T-cell (primary cell): ENCODE results near the gene CNPY3. TPM values are rescaled to one million over a fixed set of nuclear protein-coding genes. Genes with fewer than 3 reads are reported as not detected.
A peak's percentile ranks its signal among the peaks of the same experiment; 100 is the strongest.
"Not testable (repeated sequence)": the region's sequence is repeated elsewhere in the genome, so short reads cannot be mapped to it uniquely, and the experiment has no call there.

ENCODE experiments used
- ATAC-seq, 4 experiments: fragments of 200-7000 bp in 3 of 4; fragments of 150-1000 bp in 1 of 4; cut with Tn5 transposase; replicated peaks in 1 of 4; 1 replicate in 3 of 4; 2 replicates in 1 of 4; pipeline ENCODE4 v1.10.0; 2021; ENCODE audit warnings: moderate library complexity in 3 of 4, mild to moderate bottlenecking in 2 of 4, moderate number of reproducible peaks in 1 of 4
- CTCF ChIA-PET, 2 donors: fragments of 300-600 bp; sonication (Branson Sonifier 250); formaldehyde crosslinking; loops; one replicate each; lab custom pipeline; 2022; ENCODE audit warnings: antibody characterized with exemption in 2 of 2; lab: Charles Lee
- POLR2A ChIA-PET, 2 donors: fragments of 300-600 bp; sonication (Branson Sonifier 250); formaldehyde crosslinking; loops; one replicate each; lab custom pipeline; 2022; ENCODE audit warnings: antibody characterized with exemption in 2 of 2; lab: Charles Lee
- DNase-seq, 35 experiments: peaks; one replicate each; pipeline versions ENCODE4 v3.0.0 to v3.0.0-alpha.2; 2013 to 2023
- H3K27ac ChIP-seq: one replicate; pipeline ENCODE4 v1.5.1; 2013; ENCODE audit warnings: low read length
- H3K27me3 ChIP-seq, 2 experiments: replicated peaks in 1 of 2; 1 replicate in 1 of 2; 2 replicates in 1 of 2; pipeline versions ENCODE4 v1.6.1 to v1.7.0; 2013; ENCODE audit warnings: low read length in 1 of 2, mixed read lengths in 1 of 2; ENCODE audit not compliant: control insufficient read depth in 2 of 2, insufficient read depth in 2 of 2; ENCODE audit errors: extremely low read depth in 1 of 2
- H3K36me3 ChIP-seq, 2 donors: 1 replicate in 1 of 2; 2 replicates in 1 of 2; pipeline versions ENCODE4 v1.6.1 to v1.7.0; 2013; ENCODE audit warnings: low read length in 1 of 2; ENCODE audit not compliant: control insufficient read depth in 2 of 2, insufficient read depth in 1 of 2; ENCODE audit errors: extremely low read depth in 1 of 2
- H3K4me1 ChIP-seq, 2 experiments: 1 replicate in 1 of 2; 2 replicates in 1 of 2; pipeline versions ENCODE4 v1.6.1 to v1.7.0; 2013; ENCODE audit warnings: low read length in 2 of 2, mixed read lengths in 1 of 2; ENCODE audit not compliant: insufficient read depth in 2 of 2, control insufficient read depth in 1 of 2; ENCODE audit errors: extremely low read depth in 1 of 2
- H3K4me3 ChIP-seq, 2 donors: 1 replicate in 1 of 2; 2 replicates in 1 of 2; pipeline versions ENCODE4 v1.5.1 to v1.7.0; 2013; ENCODE audit warnings: mild to moderate bottlenecking in 2 of 2, low read length in 1 of 2, moderate library complexity in 1 of 2; ENCODE audit not compliant: control insufficient read depth in 1 of 2; ENCODE audit errors: extremely low read depth in 1 of 2
- H3K9me3 ChIP-seq: 2 replicates; pipeline ENCODE4 v1.7.0; 2013
- H3K27ac Mint-ChIP-seq, 2 donors: one replicate each; pipeline ENCODE4 v1.8.0; 2020 to 2021; ENCODE audit warnings: mild to moderate bottlenecking in 2 of 2, mixed read lengths in 2 of 2
- H3K27me3 Mint-ChIP-seq, 2 donors: one replicate each; pipeline ENCODE4 v1.8.0; 2021 to 2022; ENCODE audit warnings: mixed read lengths in 2 of 2
- H3K36me3 Mint-ChIP-seq: one replicate; pipeline ENCODE4 v1.8.0; 2021; ENCODE audit warnings: mixed read lengths
- H3K4me1 Mint-ChIP-seq, 3 donors: one replicate each; pipeline ENCODE4 v1.8.0; 2020 to 2022; ENCODE audit warnings: mixed read lengths in 3 of 3, mild to moderate bottlenecking in 1 of 3
- H3K4me3 Mint-ChIP-seq, 3 donors: one replicate each; pipeline ENCODE4 v1.8.0; 2020 to 2022; ENCODE audit warnings: mild to moderate bottlenecking in 3 of 3, mixed read lengths in 3 of 3, moderate library complexity in 3 of 3
- H3K9me3 Mint-ChIP-seq, 3 donors: one replicate each; pipeline ENCODE4 v1.8.0; 2020 to 2022; ENCODE audit warnings: mixed read lengths in 3 of 3
- WGBS: methylation state at CpG from one replicate; pipeline ENCODE4 v1.1.5; 2013; ENCODE audit warnings: missing lambda C conversion rate; ENCODE audit not compliant: insufficient coverage; 5-methylcytosine and 5-hydroxymethylcytosine counted together
- total RNA-seq, 35 experiments: library from RNA in 6 of 35; stranded (reverse) in 6 of 35; fragments of 120-200 nt in 1 of 35; gene quantifications; one replicate each; pipeline versions ENCODE4 v1.2.1 to v1.2.4 and lab custom pipeline; 2013 to 2026

CNPY3 gene
- total RNA-seq (10 to 100 TPM; 51.2 to 86.2 (median 79.4) TPM), total RNA-seq (lab: John Stamatoyannopoulos, UW) (41.4 to 105 (median 69.1) reads per million in 29 experiments)
- total RNA-seq (2013), result 48.1 TPM

- peak within 1 kb of the TSS; percentile 86 to 99 (median 96) for H3K4me3 Mint-ChIP-seq
- no peaks in the 10 kb centered on the region for H3K27me3 Mint-ChIP-seq
- peak within 1 kb of the TSS; percentile 98 to 99 for H3K27ac Mint-ChIP-seq
- under 1% methylated on average over 47 of the region's 63 CpGs for WGBS
- no peaks in the 10 kb centered on the region for H3K9me3 ChIP-seq
- H3K4me1 Mint-ChIP-seq, result peaks cover 42 to 51% (median 51%) of the 10 kb centered on the region in 3 donors
- H3K36me3 Mint-ChIP-seq, result peaks cover 17% of the 10 kb centered on the region
- CTCF ChIA-PET, result interaction anchor here (0.5 to 2.2 kb wide), 14 partner anchors 28 to 945 kb away, joined by 3 to 22 read pairs (median 3); partner anchors contain the start of genes KLHDC3 (in 1 of the 2), MEA1 (in 1 of the 2), PPP2R5D (in 1 of the 2) and RPL7L1 (in 1 of the 2)
- peaks cover 0 to 9% of the 10 kb centered on the region in 2 donors for H3K36me3 ChIP-seq
- H3K27ac ChIP-seq, result peak within 1 kb of the TSS; percentile 94
- POLR2A ChIA-PET, result interaction anchor here (0.6 to 2.4 kb wide), 21 partner anchors 29 to 1458 kb away, joined by 3 to 25 read pairs (median 4); partner anchors contain the start of genes KLHDC3 (in 2 of the 2), PPP2R5D (in 2 of the 2), HSP90AB1 (in 1 of the 2) and KLC4 (in 1 of the 2)
- H3K27me3 ChIP-seq, result no peaks in the 10 kb centered on the region
- ATAC-seq (peak; percentile 85 to 87 (median 86)), DNase-seq (peak; percentile 85 to 98 (median 93))
- H3K4me1 ChIP-seq, result peaks cover 16 to 53% of the 10 kb centered on the region in 2 experiments
- no peaks in the 10 kb centered on the region for H3K9me3 Mint-ChIP-seq
- peak within 1 kb of the TSS; percentile 77 to 84 for H3K4me3 ChIP-seq
These were observed at the start of gene CNPY3 for GRCh38 chr6:42928986-42929820. Gene CNPY3, plus strand, starts transcription at chr6:42929480. Its CDS starts 91 bp downstream, at chr6:42929571.

GRCh38 chr6:42880240-42880817 lies 49.0 kb upstream of the CNPY3 start:
- Mint-ChIP-seq H3K4me1 (peaks cover 21 to 36% (median 27%) of the 10 kb centered on the region in 3 donors), H3K27ac (peak overlapping the region; percentile 98 to 100), H3K4me3 (peak overlapping the region; percentile 95 to 100 (median 96)), H3K36me3 (peaks cover 24% of the 10 kb centered on the region)
- 4% methylated on average over 13 of the region's 25 CpGs for WGBS
- H3K27me3 ChIP-seq, H3K9me3 ChIP-seq, ATAC-seq, H3K27me3 Mint-ChIP-seq, DNase-seq, H3K9me3 Mint-ChIP-seq: not testable (repeated sequence)
- peak overlapping the region; percentile 81 for H3K27ac ChIP-seq
- H3K4me1 ChIP-seq, result peaks cover 0 to 32% of the 10 kb centered on the region in 2 experiments
- CTCF ChIA-PET, result interaction anchor here (0.8 to 3.4 kb wide), 10 partner anchors 11 to 308 kb away, joined by 3 to 35 read pairs (median 4); partner anchors contain the start of gene TBCC (in 1 of the 2)
- peak overlapping the region; percentile 60 to 72 for H3K4me3 ChIP-seq
- POLR2A ChIA-PET, result interaction anchor here (0.5 to 1.5 kb wide), 10 partner anchors 11 to 308 kb away, joined by 3 to 29 read pairs (median 4); partner anchors contain the start of genes PPP2R5D (in 1 of the 2) and TBCC (in 1 of the 2)
- H3K36me3 ChIP-seq, result peaks cover 8 to 34% of the 10 kb centered on the region in 2 donors

- peaks cover 21 to 36% (median 27%) of the 10 kb centered on the region in 3 donors for H3K4me1 Mint-ChIP-seq
- Histone ChIP-seq H3K4me3 (peak overlapping the region in 1 of 2 donors; percentile 60), H3K27ac (peak overlapping the region; percentile 81), H3K36me3 (peaks cover 12 to 39% of the 10 kb centered on the region in 2 donors), H3K4me1 (peaks cover 0 to 32% of the 10 kb centered on the region in 2 experiments)
- not testable (repeated sequence) for DNase-seq, H3K9me3 ChIP-seq, H3K27me3 Mint-ChIP-seq, H3K27me3 ChIP-seq, ATAC-seq, H3K9me3 Mint-ChIP-seq
- WGBS, result 41% methylated on average over 3 of the region's 12 CpGs
- H3K27ac Mint-ChIP-seq, result peak overlapping the region; percentile 98 to 100
- POLR2A ChIA-PET, result interaction anchor here in 1 of 2 donors (0.5 to 0.9 kb wide), 4 partner anchors 26 to 112 kb away, joined by 3 to 11 read pairs (median 3); partner anchors contain the start of gene BICRAL
- H3K4me3 Mint-ChIP-seq, result peak overlapping the region; percentile 95 to 100 (median 96)
- CTCF ChIA-PET, result interaction anchor here in 1 of 2 donors (0.6 kb wide), 1 partner anchor 110 kb away, joined by 3 read pairs; no protein-coding TSS in a partner anchor
- peaks cover 27% of the 10 kb centered on the region for H3K36me3 Mint-ChIP-seq
These were observed 48.4 kb upstream of the CNPY3 start for GRCh38 chr6:42880871-42881270.

GRCh38 chr6:42885702-42886101 lies 43.6 kb upstream of the CNPY3 start:
- H3K9me3 ChIP-seq, result no peaks in the 10 kb centered on the region
- Mint-ChIP-seq H3K36me3 (peaks cover 33% of the 10 kb centered on the region), H3K4me1 (peaks cover 15 to 26% (median 22%) of the 10 kb centered on the region in 3 donors), H3K27me3 (no peaks in the 10 kb centered on the region), H3K9me3 (no peaks in the 10 kb centered on the region), H3K27ac (no peak overlapping the region), H3K4me3 (no peak overlapping the region)
- no peak for ATAC-seq
- no peak overlapping the region for H3K4me3 ChIP-seq
- H3K27me3 ChIP-seq, result no peaks in the 10 kb centered on the region
- ChIA-PET POLR2A (interaction anchor here (0.5 to 0.6 kb wide), 2 partner anchors 25 to 119 kb away, joined by 5 to 9 read pairs; no protein-coding TSS in a partner anchor), CTCF (no interaction called here)
- DNase-seq, result no peak
- peaks cover 5 to 22% of the 10 kb centered on the region in 2 experiments for H3K4me1 ChIP-seq
- no peak overlapping the region for H3K27ac ChIP-seq
- WGBS, result no CpG with 5 or more reads among the region's 4 CpGs
- H3K36me3 ChIP-seq, result peaks cover 16 to 42% of the 10 kb centered on the region in 2 donors

- H3K4me3 ChIP-seq, CTCF ChIA-PET, H3K27me3 ChIP-seq, DNase-seq, H3K9me3 ChIP-seq, ATAC-seq, H3K27ac ChIP-seq, H3K9me3 Mint-ChIP-seq, H3K27me3 Mint-ChIP-seq, H3K4me3 Mint-ChIP-seq: not testable (repeated sequence)
- POLR2A ChIA-PET, result interaction anchor here in 1 of 2 donors (0.7 kb wide), 1 partner anchor 209 kb away, joined by 3 read pairs; no protein-coding TSS in a partner anchor
- H3K4me1 ChIP-seq, result peaks cover 9 to 13% of the 10 kb centered on the region in 2 experiments
- Mint-ChIP-seq H3K4me1 (peaks cover 12 to 25% (median 20%) of the 10 kb centered on the region in 3 donors), H3K36me3 (peaks cover 30% of the 10 kb centered on the region), H3K27ac (peak overlapping the region in 1 of 2 donors; percentile 34)
- 100% methylated on average over 1 of the region's 4 CpGs for WGBS
- H3K36me3 ChIP-seq, result peaks cover 15 to 28% of the 10 kb centered on the region in 2 donors
These were observed 41.1 kb upstream of the CNPY3 start for GRCh38 chr6:42888201-42888600.
